ENCODE results near the gene NARS2.

NARS2 gene

GRCh38 chr11:78415338-78415737, 159.3 kb downstream of the NARS2 start:
- DNase-seq (ENCODE audit: low read depth): no peak

GRCh38 chr11:78414321-78415051, 160.2 kb downstream of the NARS2 start:
- no peak for DNase-seq (ENCODE audit: low read depth)

GRCh38 chr11:78408619-78409018, 166.0 kb downstream of the NARS2 start:
- no peak for DNase-seq (ENCODE audit: low read depth)

- no peak for DNase-seq (ENCODE audit: low read depth)
Measured at GRCh38 chr11:78406568-78407196, 168.0 kb downstream of the NARS2 start.

GRCh38 chr11:78405805-78406204, 168.9 kb downstream of the NARS2 start:
- no peak for DNase-seq (ENCODE audit: low read depth)

GRCh38 chr11:78403781-78404180, 170.9 kb downstream of the NARS2 start:
- DNase-seq (ENCODE audit: low read depth): no peak

GRCh38 chr11:78402847-78403246, 171.8 kb downstream of the NARS2 start:
- no peak for DNase-seq (ENCODE audit: low read depth)

- no peak for DNase-seq (ENCODE audit: low read depth)
Measured at GRCh38 chr11:78400702-78401101, 174.0 kb downstream of the NARS2 start.

- DNase-seq (ENCODE audit: low read depth): no peak
Measured at GRCh38 chr11:78400116-78400515, 174.5 kb downstream of the NARS2 start.

GRCh38 chr11:78399136-78399535, 175.5 kb downstream of the NARS2 start:
- DNase-seq (ENCODE audit: low read depth): no peak

GRCh38 chr11:78398715-78399114, 175.9 kb downstream of the NARS2 start:
- no peak for DNase-seq (ENCODE audit: low read depth)

GRCh38 chr11:78397398-78397797, 177.3 kb downstream of the NARS2 start:
- no peak for DNase-seq (ENCODE audit: low read depth)

- DNase-seq (ENCODE audit: low read depth): no peak
Measured at GRCh38 chr11:78395597-78395996, 179.1 kb downstream of the NARS2 start.

GRCh38 chr11:78392854-78393253, 181.8 kb downstream of the NARS2 start:
- DNase-seq (ENCODE audit: low read depth): no peak

GRCh38 chr11:78391424-78391823, 183.2 kb downstream of the NARS2 start:
- DNase-seq (ENCODE audit: low read depth): no peak

GRCh38 chr11:78390809-78391208, 183.9 kb downstream of the NARS2 start:
- DNase-seq (ENCODE audit: low read depth): no peak

- no peak for DNase-seq (ENCODE audit: low read depth)
Measured at GRCh38 chr11:78386215-78386941, 188.3 kb downstream of the NARS2 start.

Measured in stromal cell of bone marrow (primary cell).